ENCODE results near the gene NPIPB4.
A peak's percentile ranks its signal among the peaks of the same experiment; 100 is the strongest.
"Not testable (repeated sequence)": the region's sequence is repeated elsewhere in the genome, so short reads cannot be mapped to it uniquely, and the experiment has no call there.

Gene NPIPB4

DNA sequence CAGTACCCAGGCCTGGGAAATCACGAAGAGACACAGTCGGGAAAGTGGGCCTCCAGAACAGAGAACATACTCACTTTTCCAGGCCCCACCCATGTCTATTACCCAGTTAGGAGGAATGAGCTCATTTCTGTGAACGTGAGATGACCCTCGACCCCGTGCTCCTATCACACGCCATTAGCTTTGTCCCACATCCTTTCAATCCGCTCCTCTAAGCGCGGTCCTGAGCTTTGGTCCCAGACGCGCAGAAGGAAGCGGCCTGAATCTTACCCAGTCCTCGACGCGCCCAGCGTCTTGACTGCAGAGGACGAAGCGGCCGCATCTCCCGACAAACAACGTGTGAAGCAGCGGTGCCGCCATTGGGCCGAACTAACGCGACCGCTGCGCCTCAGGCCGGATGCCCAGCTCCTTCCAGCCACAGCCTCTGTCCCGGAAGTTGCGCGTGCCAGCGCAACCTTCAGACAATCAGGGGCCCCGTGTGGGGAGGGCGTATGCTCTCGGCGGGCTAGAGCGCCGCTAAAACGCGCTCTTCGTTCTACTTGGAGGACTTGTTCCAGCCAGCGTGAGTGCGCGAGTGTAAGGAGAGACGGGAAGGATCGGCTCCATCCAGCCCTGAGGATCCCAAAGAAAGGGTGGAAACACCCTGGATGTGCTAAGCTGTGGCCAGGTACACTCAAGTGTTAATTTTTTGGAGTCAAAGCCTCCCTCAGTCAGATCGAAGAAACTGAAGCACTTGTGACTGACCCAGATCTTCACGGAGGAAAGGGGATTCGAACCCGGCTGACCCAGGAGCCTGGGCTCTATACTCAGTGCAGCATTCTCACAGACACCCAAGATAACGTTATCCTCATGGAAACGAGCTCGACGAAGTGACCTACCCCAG lies 37.3 kb downstream of the NPIPB4 start:
- Histone ChIP-seq H3K18ac (ENCODE audit: low read length) (peak overlapping the region; percentile 97), H3K4me2 (ENCODE audit: insufficient read depth, low read length, poor library complexity, severe bottlenecking) (peak overlapping the region; percentile 71), H3K27ac (replicated peaks; ENCODE audit: low read length) (peak overlapping the region; percentile 64), H3K4me3 (ENCODE audit: low read length in 2 of 2) (peak overlapping the region; percentile 51 to 89), H3K9ac (ENCODE audit: low read depth, low read length, poor library complexity) (peak overlapping the region; percentile 92), H2AFZ (ENCODE audit: low read length) (peak overlapping the region; percentile 90), H2BK5ac (ENCODE audit: low read length) (peak overlapping the region; percentile 24)
- H3K36me3 ChIP-seq (replicated peaks in 1 of 2; ENCODE audit: control insufficient read depth in 2 of 2, insufficient read depth in 2 of 2, low read length in 2 of 2); H2BK12ac ChIP-seq (ENCODE audit: low read length); H4K91ac ChIP-seq (ENCODE audit: low read depth, low read length, poor library complexity); H2AK5ac ChIP-seq (ENCODE audit: low read depth, low read length); H3K14ac ChIP-seq (ENCODE audit: low read length); H3K9me3 ChIP-seq (replicated peaks in 1 of 2; ENCODE audit: control insufficient read depth in 2 of 2, insufficient read depth in 1 of 2, low read depth in 1 of 2, low read length in 2 of 2); H4K8ac ChIP-seq (ENCODE audit: low read depth, low read length); H2BK120ac ChIP-seq (ENCODE audit: low read depth, low read length); H3K79me1 ChIP-seq (ENCODE audit: low read depth, low read length); H3K4me1 ChIP-seq (ENCODE audit: control insufficient read depth in 2 of 2, insufficient read depth in 1 of 2, low read depth in 1 of 2, low read length in 2 of 2); H3K4ac ChIP-seq (ENCODE audit: low read length); H3K27me3 ChIP-seq (ENCODE audit: control insufficient read depth in 3 of 3, insufficient read depth in 3 of 3, low read depth in 1 of 3, low read length in 3 of 3); H3K23ac ChIP-seq (ENCODE audit: low read depth, low read length, poor library complexity); H2BK15ac ChIP-seq (ENCODE audit: low read length): not testable (repeated sequence)
- DNase-seq (ENCODE audit: low spot score) = peak; percentile 57
- WGBS, 2 donors (ENCODE audit: extremely low coverage in 2 of 2, insufficient read length in 2 of 2, insufficient replicate concordance in 1 of 2) = no CpG with 5 or more reads among the region's 55 CpGs

- H2BK120ac ChIP-seq (ENCODE audit: low read depth, low read length); H3K4ac ChIP-seq (ENCODE audit: low read length); H2BK12ac ChIP-seq (ENCODE audit: low read length); H4K91ac ChIP-seq (ENCODE audit: low read depth, low read length, poor library complexity); H3K79me1 ChIP-seq (ENCODE audit: low read depth, low read length); H3K27me3 ChIP-seq (ENCODE audit: control insufficient read depth in 3 of 3, insufficient read depth in 3 of 3, low read depth in 1 of 3, low read length in 3 of 3); H3K27ac ChIP-seq (replicated peaks; ENCODE audit: low read length); H3K14ac ChIP-seq (ENCODE audit: low read length); DNase-seq (ENCODE audit: low spot score); H2AK5ac ChIP-seq (ENCODE audit: low read depth, low read length); H3K9ac ChIP-seq (ENCODE audit: low read depth, low read length, poor library complexity); H3K9me3 ChIP-seq (replicated peaks in 1 of 2; ENCODE audit: control insufficient read depth in 2 of 2, insufficient read depth in 1 of 2, low read depth in 1 of 2, low read length in 2 of 2); H3K23ac ChIP-seq (ENCODE audit: low read depth, low read length, poor library complexity); H3K4me1 ChIP-seq (ENCODE audit: control insufficient read depth in 2 of 2, insufficient read depth in 1 of 2, low read depth in 1 of 2, low read length in 2 of 2); H2BK15ac ChIP-seq (ENCODE audit: low read length); H4K8ac ChIP-seq (ENCODE audit: low read depth, low read length); H3K18ac ChIP-seq (ENCODE audit: low read length); H2BK5ac ChIP-seq (ENCODE audit: low read length): not testable (repeated sequence)
- Histone ChIP-seq H2AFZ (ENCODE audit: low read length) (peak overlapping the region; percentile 90), H3K4me3 (ENCODE audit: low read length in 2 of 2) (peak overlapping the region; percentile 51 to 89), H3K4me2 (ENCODE audit: insufficient read depth, low read length, poor library complexity, severe bottlenecking) (peak overlapping the region; percentile 42), H3K36me3 (replicated peaks in 1 of 2; ENCODE audit: control insufficient read depth in 2 of 2, insufficient read depth in 2 of 2, low read length in 2 of 2) (peaks cover 0 to 11% of the 10 kb centered on the region in 2 donors)
- WGBS, 2 donors (ENCODE audit: extremely low coverage in 2 of 2, insufficient read length in 2 of 2, insufficient replicate concordance in 1 of 2) = no CpG with 5 or more reads among the region's 10 CpGs
Measured at GRCh38 chr16:21819617-21820016, 37.9 kb downstream of the NPIPB4 start.

- H3K4me2 ChIP-seq (ENCODE audit: insufficient read depth, low read length, poor library complexity, severe bottlenecking); H2BK15ac ChIP-seq (ENCODE audit: low read length); DNase-seq (ENCODE audit: low spot score); H3K23ac ChIP-seq (ENCODE audit: low read depth, low read length, poor library complexity); H2AFZ ChIP-seq (ENCODE audit: low read length); H3K27ac ChIP-seq (replicated peaks; ENCODE audit: low read length); H3K9me3 ChIP-seq (replicated peaks in 1 of 2; ENCODE audit: control insufficient read depth in 2 of 2, insufficient read depth in 1 of 2, low read depth in 1 of 2, low read length in 2 of 2); H3K4ac ChIP-seq (ENCODE audit: low read length); H2BK5ac ChIP-seq (ENCODE audit: low read length); H3K27me3 ChIP-seq (ENCODE audit: control insufficient read depth in 3 of 3, insufficient read depth in 3 of 3, low read depth in 1 of 3, low read length in 3 of 3); H3K14ac ChIP-seq (ENCODE audit: low read length); H3K18ac ChIP-seq (ENCODE audit: low read length); H2BK12ac ChIP-seq (ENCODE audit: low read length); H3K79me1 ChIP-seq (ENCODE audit: low read depth, low read length); H2AK5ac ChIP-seq (ENCODE audit: low read depth, low read length); H4K8ac ChIP-seq (ENCODE audit: low read depth, low read length); H3K4me3 ChIP-seq (ENCODE audit: low read length in 2 of 2); H4K91ac ChIP-seq (ENCODE audit: low read depth, low read length, poor library complexity); H3K4me1 ChIP-seq (ENCODE audit: control insufficient read depth in 2 of 2, insufficient read depth in 1 of 2, low read depth in 1 of 2, low read length in 2 of 2); H3K9ac ChIP-seq (ENCODE audit: low read depth, low read length, poor library complexity); H2BK120ac ChIP-seq (ENCODE audit: low read depth, low read length): not testable (repeated sequence)
- peaks cover 0 to 20% of the 10 kb centered on the region in 2 donors for H3K36me3 ChIP-seq (replicated peaks in 1 of 2; ENCODE audit: control insufficient read depth in 2 of 2, insufficient read depth in 2 of 2, low read length in 2 of 2)
Measured at GRCh38 chr16:21817012-21817411, 40.5 kb downstream of the NPIPB4 start.

DNA sequence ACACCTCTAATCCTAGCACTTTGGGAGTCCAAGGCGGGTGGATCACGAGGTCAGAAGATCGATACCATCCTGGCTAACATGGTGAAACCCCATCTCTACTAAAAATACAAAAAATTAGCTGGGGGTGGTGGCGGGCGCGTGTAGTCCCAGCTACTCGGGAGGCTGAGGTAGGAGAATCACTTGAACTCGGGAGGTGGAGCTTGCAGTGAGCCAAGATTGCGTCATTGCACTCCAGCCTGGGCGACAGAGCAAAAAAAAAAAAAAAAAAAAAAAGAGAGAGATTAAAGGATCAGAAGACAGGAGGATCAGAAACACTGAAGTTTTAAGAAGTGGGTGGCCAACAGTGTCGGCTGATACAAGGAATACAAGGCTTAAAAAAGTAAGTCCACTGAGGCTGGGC lies 41.9 kb downstream of the NPIPB4 start:
- not testable (repeated sequence) for H3K18ac ChIP-seq (ENCODE audit: low read length); H2BK120ac ChIP-seq (ENCODE audit: low read depth, low read length); H3K4me2 ChIP-seq (ENCODE audit: insufficient read depth, low read length, poor library complexity, severe bottlenecking); H3K23ac ChIP-seq (ENCODE audit: low read depth, low read length, poor library complexity); H4K8ac ChIP-seq (ENCODE audit: low read depth, low read length); H3K79me1 ChIP-seq (ENCODE audit: low read depth, low read length); H2BK15ac ChIP-seq (ENCODE audit: low read length); H3K27ac ChIP-seq (replicated peaks; ENCODE audit: low read length); H3K27me3 ChIP-seq (ENCODE audit: control insufficient read depth in 3 of 3, insufficient read depth in 3 of 3, low read depth in 1 of 3, low read length in 3 of 3); H2AK5ac ChIP-seq (ENCODE audit: low read depth, low read length); H3K9me3 ChIP-seq (replicated peaks in 1 of 2; ENCODE audit: control insufficient read depth in 2 of 2, insufficient read depth in 1 of 2, low read depth in 1 of 2, low read length in 2 of 2); H2BK5ac ChIP-seq (ENCODE audit: low read length); H2AFZ ChIP-seq (ENCODE audit: low read length); H2BK12ac ChIP-seq (ENCODE audit: low read length); H3K4ac ChIP-seq (ENCODE audit: low read length); DNase-seq (ENCODE audit: low spot score); H4K91ac ChIP-seq (ENCODE audit: low read depth, low read length, poor library complexity); H3K4me3 ChIP-seq (ENCODE audit: low read length in 2 of 2); H3K4me1 ChIP-seq (ENCODE audit: control insufficient read depth in 2 of 2, insufficient read depth in 1 of 2, low read depth in 1 of 2, low read length in 2 of 2); H3K14ac ChIP-seq (ENCODE audit: low read length); H3K9ac ChIP-seq (ENCODE audit: low read depth, low read length, poor library complexity)
- peaks cover 0 to 27% of the 10 kb centered on the region in 2 donors for H3K36me3 ChIP-seq (replicated peaks in 1 of 2; ENCODE audit: control insufficient read depth in 2 of 2, insufficient read depth in 2 of 2, low read length in 2 of 2)
- WGBS, 2 donors (ENCODE audit: extremely low coverage in 2 of 2, insufficient read length in 2 of 2, insufficient replicate concordance in 1 of 2) = no CpG with 5 or more reads among the region's 11 CpGs
